ENCODE measurements around the gene TMEM17.

TMEM17 gene

DNA sequence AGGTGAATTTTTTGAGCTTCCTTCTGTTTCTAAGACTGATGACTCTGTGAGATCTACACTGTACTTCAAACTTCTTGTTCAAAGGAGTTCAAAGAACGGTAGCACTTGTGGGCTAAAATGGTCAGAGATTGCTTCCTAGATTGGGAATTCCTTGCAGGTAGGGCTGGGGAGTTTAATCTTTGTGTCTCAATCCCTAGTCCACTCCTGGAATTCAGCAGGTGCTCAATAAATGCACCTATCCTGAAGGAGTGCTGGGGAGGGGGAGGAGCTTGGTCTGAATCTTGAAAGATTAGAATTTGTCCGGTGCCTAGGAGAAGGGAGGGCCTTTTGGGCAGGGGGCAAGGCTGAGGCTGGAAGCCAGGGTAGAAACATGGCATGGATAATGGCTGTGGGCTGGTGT lies 34.6 kb downstream of the TMEM17 start:
- no peak for DNase-seq

DNA sequence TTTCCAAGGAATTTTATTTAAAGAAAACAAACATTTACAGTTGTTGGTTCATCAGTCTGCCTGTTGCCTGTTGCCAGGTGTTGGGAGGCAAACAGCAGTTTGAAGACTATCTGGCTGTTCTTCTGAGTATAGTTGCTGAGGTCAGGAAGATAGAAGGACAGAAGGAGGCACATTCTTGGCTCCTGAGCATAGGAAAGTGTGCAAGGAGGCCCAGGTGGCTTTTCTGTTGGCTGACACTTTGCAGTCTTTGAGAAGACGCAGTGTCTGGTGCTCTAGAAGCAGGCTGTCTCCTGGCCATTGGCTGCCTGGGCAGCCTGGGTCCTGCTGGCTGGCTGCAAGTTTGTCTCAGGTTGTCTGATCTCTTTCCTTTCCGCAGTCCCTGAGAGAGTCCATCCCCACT lies 36.4 kb downstream of the TMEM17 start:
- no peak for DNase-seq

DNA sequence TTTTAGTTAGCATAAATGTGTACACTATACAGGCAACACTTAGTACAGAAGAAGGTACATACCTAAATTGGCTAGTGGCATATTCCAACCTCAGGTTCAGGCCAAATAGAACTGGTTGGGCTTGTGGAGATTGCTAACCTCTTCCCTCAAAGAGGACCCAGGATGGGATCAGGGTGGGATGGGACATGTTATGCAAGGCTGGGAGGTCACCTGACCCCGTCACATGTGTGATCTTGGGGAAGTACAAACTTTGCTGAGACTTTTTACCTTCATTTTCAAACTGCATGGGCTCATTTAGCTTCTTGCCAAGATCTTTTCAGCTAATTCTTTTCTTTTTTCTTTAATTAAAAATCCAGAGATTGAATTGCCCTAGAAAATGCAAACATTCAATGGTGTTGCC lies 36.9 kb downstream of the TMEM17 start:
- no peak for DNase-seq

DNA sequence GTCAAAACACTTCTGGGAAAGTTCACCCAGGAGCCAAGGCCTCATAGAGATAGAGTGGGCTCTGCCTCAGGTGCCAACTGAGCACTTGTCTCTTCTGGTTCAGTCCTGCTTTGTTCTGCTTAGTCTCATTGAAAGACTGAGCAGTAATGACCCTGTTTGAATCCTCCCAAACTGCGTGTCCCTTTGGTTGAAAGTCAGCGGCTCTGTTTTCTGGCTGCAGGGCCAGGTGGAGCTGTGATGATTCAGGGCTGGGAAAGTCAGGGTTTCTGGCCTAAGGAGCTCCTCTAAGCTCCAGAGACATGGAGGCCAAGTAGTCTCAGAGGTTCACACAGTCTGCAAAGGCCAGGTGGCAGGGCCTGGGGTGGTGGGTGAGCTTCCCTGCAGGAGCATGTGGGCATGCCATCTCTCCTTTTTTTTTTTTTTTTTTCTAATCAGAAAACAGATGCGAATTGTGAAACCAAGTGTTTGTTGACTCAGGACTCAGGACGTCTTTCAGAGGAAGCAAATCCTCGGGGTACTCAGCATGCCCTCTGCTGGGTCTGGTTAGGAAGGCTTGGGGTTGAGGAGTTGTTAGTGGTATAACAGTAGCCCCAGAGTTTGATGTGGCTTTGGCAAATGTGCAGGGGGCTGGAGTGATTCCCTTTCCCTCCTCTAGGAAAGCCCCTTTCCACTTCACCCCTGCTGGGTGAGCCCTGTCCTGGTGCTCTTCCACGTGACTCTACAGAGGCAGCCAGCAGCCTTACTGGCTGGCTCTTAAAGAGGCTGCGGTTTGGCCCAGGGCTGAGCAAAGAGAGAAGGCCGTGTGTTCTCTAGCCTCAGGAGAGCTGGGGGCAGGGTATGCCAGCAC lies 38.3 kb downstream of the TMEM17 start:
- peak; percentile 38 for DNase-seq

DNA sequence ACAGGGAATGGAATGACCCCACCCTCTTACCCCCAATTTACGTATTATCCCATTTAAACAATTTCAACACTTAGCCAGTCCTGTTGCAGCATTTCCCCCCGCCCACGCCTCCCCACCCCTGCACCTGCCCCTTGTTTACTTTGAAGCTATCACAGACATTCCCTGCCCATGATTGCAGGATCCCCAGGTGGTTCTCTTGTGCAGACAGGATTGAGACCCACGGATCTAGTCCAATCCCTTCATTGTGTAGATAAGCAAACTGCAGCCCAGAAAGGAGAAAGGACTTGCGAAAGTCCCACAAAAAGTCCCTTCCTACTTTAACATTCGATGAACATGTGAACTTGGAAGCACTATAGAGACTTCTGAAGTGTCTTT lies 38.9 kb downstream of the TMEM17 start:
- no peak for DNase-seq

DNA sequence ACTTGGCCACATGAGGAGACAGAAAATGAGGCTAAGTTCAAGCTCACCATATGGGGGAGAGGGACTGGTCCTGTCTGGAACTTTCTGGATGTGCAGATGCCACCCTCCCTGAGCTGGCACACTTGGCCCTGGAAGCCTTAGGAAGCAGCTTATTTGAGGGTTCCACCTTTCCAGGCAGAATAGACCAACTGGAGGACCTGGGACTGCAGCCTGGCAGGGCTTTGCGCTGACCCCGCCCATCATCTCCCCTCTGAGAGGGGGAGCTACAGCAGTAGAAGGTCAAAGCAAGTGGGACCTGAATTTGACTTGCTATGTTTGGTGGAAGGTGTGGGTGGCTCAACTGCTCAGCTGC lies 39.5 kb downstream of the TMEM17 start:
- no peak for DNase-seq

DNA sequence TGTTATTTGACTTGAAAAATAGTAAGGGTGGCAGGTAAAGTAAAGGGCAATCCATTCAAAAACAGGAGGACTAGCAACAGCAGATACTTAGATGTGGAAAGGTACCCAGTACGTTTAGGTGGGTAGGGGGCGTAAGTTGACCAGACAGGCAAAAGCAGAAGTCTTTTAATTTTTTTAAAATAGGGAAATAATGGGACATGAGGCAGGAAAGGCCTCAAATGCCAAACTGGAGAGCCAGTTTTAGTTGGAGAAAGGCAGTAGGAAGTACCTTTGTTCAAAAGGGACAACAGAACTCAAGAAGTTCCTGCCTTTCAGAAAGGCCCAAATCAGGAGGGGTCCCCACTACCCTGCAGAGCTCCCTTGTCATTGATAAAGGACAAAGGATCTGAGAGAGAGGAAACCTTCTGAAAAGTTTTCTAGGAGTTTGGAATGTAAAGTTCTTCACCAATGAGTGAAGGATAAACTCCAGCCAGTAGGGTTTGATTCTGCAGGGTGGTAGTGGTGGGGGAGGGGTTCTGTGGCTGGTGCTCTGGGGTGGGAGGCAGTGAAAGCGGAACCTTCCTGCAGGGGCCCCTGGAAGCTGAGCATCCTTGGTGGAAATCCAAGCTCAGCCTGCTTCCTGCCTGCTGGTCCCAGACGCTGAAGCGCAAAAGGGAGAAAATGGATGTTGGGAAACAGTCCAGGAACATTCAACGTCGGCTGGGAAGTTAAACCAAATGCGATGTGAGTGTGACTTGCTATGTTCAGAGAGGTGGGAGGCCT lies 40.1 kb downstream of the TMEM17 start:
- peak; percentile 38 for DNase-seq

DNA sequence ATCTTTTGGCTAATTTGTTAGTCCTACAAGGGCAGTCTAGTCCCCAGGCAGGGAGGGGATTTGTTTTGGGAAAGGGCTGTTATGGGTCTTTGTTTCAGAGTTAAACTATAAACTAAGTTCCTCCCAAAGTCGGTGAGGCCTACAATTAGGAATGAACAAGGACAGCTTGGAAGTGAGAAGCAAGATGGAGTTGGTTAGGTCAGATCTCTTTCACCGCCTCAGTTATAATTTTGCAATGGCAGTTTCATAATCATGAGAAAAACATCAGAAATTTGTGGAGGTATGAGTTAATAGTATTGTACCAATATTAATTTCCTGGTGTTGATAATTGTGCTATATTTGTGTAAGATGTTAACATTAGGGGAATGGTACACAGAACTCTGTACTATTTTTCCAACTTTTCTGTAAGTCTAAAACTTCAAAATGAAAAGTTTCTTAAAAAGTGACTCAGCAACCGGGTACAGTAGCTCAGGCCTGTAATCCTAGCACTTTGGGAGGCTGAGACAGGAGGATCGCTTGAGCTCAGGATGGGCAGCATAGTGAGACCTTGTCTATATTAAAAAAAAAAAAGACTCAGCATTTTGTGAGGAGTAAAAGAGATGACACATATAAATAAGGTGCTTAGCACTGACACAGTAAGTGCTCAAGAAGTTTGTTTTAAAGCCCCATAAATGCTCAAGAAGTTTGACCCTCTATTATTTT lies 40.8 kb downstream of the TMEM17 start:
- DNase-seq, result no peak

DNA sequence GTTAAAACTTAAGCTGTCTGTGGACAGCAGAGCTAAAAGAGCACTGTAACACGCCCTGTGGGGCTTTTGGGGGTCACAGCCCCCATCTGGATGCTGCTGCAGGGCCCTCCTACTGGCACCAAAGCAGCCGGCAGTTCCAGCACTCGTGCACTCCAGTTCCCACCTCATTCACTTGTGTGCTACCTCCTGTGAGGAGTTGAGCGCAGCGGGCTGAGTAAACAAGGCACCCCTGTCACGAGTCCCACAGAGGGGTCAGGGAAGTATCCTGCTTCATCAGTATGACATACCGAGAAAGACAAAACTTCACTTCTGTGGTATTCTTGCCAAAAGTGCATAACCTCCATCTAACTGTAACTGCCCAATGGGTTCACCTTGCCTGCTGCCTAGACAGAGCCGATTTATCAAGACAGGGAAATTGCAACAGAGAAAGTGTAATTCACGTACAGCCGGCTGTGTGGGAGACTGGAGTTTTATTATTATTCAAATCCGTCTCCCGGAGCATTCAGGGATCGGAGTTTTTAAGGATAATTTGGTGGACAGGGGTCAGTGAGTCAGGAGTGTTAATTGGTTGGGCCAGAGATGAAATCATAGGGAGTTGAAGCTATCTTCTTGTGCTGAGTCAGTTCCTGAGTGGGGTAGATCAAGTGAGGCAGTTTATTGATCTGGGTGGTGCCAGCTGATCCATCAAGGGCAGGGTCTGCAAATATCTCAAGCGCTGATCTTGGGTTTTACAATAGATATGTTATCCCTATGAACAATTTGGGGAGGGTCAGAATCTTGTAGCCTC lies 41.6 kb downstream of the TMEM17 start:
- no peak for DNase-seq

DNA sequence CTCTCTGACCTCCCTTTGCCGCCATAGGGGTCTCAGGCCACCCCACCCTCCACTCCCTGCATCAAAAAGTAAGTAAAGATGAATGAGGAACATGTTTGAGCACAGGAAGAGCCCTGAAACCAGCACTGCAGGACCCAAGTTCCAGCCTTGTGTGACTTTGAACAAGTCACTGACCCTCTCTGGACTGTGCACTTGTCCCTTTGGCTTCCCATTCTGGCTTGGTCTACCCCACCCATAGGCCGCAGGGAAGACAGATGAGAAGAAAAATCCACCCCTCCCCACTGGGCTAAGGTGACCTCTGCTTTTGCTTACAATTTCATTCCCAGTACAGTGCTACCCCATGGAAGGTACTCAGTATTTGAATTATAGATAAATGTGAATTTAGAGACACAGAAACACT lies 43.8 kb downstream of the TMEM17 start:
- no peak for DNase-seq

DNA sequence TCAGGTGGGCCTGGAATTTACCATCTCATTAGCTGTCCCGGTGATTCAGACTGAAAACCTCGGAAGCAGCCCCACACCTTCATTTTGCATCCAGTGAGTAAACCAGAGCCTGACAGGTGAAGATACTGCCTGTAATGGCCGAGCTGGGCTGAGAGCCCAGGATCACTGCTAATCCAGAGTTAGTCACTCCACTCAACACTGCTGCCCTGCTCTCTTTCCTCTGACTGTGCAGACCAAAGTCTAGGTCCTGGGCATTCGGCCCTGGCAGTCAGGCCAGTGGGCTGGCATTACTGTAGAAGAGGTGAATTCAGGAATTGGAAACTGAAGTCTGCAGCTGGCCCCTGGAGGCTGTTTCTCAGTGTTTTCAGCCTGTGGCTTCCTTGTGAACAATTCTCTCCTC lies 44.3 kb downstream of the TMEM17 start:
- DNase-seq, result peak; percentile 14

DNA sequence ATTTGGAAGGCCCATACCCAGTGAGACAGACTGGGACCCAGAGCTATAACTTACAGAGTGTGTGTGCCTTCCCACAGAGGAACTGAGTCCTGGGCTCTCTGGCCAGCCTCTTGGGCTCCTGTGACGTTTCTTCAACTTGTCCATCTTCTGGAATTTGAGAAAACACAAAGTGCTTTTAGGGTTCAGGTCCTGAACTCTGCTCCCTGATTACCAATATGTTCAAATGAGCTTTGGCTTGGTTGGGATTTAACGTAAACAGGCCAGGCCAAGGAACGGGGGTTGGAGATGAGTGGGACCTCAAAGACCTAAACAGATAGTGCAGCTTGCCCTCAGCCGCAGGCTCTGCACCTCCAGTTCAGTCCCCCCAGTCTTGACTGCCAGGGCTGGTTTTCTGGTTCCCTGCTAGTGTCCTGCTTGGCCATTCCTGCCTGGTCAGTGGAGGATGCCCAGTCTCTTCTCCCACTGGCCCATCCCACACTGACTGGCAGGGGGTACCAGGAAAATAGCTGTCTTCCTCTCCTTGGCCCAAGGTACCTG lies 44.9 kb downstream of the TMEM17 start:
- no peak for DNase-seq

DNA sequence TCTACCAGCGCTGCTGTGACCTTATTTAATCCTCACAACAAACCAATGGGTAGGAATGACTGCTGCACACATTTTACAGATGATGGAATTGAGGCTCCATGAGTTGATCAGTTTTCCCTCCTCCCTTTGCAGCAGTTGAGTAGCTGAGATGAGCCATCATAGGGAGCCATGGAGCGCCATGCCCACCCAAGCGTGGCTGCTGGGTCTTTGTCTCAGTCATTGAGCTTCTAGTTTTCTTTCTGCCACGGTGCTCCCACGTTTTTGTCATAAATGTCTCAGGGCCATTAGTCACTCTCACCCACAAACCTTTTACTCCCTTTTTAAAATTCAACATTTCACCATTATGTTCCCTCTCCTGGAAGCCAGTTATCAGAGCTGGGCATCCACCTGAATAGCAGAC lies 45.8 kb downstream of the TMEM17 start:
- DNase-seq, result no peak

DNA sequence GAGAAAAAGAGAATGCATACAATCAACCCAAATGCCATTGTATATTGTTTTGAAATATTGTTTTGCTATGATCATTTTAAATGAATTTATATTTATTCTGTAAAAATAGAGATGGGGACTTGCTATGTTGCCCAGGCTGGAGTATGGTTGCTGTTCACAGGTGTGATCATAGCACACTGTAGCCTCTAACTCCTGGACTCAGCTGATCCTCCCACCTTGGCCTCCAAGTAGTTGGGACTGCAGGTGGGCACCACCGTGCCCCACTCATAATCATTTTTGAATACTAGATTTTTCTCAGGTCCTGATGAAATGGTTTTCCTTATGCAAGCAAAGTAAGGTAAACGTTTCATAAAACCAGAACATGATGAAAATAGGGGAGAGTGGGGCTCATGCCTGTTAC lies 46.3 kb downstream of the TMEM17 start:
- no peak for DNase-seq

DNA sequence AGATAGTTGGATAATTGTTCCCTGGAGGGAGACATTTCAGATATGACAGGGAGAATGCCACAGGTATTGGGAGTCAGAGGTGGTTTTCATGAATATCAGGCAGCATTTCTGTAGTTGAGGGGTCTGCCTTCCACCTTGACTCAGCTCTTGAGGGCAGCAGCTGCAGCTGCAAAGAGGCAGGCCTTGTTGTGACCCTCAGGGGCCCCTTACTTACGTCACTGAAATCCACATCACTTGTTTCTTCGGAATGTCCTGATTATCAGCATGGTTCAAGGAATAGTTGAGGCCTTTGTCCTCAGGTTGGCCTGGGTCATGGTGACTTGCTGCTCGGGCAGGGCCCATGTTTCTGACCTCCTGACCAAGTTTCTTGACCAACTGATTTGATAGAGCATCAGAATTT lies 46.9 kb downstream of the TMEM17 start:
- peak; percentile 16 for DNase-seq

DNA sequence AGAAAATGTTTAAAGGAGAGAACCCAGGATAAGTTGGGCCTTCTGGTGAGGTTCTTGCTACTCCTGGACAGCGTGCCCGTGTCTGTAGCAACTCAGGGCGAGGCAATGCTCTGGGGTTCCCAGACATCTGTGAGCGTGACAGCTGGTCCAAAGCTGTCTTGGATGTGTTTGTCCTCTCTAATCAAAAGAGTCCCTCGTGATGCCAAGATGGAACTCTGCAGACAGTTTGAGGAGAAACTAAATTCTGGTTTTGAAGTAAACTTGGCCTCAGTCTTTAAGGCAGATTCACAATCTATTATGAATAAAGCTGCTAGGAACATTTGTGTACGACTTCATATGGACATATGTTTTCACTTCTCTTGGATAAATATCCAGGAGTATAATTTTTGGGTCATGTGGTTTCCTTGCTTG lies 47.3 kb downstream of the TMEM17 start:
- no peak for DNase-seq

DNA sequence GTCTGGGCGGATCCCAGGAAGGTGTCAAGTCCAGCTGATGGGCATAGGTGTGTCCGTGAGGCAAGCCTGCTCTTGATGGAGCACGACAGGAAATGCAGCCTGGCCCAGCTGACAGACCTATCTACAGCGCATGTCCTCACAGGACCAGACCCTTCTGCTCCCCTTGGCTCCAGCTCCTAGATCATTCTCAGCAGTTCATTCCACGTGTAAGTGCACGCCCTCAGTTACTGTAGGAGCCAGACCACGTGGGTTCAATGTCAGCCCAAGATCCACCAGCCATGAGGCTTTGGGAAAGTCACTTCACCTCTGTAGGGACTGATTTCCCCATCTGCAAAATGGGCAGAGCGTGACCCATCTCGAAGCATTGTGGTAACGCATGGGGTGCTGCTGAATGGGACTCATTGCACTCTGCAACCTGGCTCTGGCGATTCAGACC lies 47.8 kb downstream of the TMEM17 start:
- DNase-seq, result no peak

DNA sequence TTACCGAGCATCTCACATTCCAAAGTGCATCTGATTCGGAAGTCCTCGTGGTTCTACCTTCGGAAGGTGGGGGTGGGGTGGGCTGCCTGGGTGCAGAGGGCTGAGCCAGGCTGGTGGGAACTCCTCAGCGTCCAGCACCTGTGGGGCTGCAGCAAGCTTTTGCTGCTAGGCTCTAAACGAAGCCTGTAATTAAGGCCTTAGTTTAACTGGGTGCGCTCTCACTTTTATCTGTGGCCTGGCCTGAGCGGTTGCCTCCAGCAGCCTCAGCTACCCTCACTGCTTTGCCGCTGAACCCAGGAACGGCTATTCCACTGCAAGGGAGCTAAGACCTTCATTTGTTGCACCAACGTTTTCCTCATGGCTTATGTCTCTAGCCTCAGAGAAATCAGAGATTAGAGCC lies 48.4 kb downstream of the TMEM17 start:
- DNase-seq, result no peak

DNA sequence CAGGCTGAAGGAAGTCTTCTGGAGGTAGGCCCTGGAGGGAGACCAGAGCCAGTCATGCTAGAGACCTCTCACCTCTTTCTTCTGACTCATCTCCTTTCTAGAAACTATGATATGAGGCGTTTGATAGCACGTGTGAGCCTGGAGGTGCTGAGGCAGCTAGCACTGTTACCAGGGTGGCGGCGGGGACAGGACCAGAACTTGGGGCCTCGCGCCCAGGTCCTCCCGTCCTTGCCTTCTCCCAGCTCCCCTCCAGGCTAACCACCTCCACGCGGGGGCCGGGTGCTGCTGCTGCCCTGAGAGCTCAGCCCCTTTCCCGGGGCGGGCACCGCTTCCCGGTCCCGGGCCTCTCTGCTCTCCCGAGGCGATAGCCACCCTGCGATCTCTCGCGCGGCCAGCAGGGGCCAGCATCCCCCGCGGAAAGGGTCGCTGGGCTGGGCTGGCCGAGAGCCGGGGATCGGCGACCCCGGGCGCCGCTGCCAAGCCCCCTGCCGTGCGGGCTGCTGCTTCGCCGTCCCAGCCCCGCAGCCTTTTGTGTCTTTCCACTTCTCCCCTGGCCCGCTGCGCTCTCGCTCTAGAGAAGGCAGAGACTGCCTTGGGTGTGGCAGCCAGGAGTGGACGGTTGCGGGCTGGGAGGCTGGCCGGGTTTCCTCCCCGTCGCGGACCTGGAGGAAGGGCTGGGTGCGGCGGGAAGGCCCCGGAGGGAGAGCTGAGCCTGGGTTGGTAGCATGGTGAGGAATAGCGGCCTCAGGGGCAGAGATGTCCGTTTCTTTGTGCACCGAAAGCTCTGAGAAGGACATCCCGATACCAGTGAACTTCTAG lies 49.1 kb downstream of the TMEM17 start:
- DNase-seq, result peak; percentile 68

DNA sequence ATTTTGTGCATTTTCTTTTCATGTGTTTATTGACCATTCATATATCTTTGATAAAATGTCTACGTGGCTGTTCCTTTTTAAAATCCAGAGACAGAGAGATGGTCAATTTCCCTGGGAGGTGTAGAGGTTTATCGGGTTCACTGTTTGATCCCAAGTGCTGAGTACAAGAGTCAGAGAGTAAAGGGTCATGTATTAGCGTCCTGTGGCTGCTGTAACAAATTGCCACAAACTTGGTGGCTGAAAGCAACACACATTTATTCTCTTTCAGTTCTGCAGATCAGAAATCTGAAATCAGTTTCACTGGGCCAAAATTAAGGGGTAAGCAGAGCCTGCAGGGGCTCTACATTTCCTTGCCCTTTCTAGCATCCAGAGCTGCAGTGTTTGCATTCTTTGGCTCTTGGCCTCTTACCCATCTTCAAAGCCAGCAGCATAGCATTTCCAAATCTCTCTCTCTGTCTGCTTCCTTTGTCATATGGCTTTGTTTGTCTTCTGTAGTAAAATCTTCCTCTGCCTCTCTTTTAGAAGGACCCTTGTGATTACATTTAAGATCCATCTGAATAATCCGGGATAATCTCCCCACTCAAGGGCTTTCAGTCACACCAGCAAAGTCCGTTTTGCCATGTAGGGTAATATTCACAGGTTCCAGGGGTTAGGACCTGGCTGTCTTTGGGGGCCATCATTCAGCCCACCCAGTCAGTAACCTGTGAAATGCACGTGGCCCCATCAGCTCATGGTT lies 49.9 kb downstream of the TMEM17 start:
- no peak for DNase-seq

DNA sequence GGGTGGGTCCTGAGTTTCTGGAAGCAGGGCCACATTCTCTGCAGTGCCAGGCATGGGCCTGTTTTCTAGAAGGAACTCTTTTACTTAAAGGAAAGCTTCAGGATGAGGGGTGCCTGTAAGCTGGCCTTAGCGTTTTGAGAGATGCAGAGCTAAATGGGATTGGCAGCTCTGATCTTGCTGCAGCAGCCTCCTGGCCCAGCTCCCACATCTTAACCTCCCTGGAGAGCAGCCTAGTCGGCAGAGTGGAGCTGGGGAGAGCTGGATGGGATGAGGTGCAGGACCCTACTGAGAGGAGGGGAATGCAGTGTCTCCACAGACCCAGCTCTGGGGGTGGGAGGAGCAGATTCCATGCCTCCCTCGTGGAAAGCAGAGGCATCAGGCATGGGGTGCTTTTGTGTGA lies 52.0 kb downstream of the TMEM17 start:
- DNase-seq, result no peak
